Measurements from ENCODE around the gene GP5.

The GP5 gene

DNA sequence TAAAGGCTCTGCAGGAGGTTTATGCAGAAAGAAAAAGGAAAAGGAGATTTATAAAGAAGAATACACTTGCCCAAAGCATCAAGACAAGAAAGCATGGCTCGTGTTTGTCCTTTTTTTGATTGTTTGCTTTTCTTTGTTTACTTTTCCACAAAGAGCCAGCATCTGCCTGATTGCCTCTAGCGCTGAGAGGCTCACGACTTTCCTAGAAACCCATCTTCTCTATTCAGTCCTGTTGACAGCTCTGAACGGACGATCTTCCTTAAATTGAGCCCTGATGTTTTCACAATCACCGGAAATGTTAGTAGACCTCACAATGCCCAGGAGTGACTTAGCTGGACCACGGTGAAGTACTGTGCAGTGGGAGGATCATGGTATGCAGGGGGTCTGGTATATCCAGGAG, 12.4 kb downstream of the GP5 start:
- Histone ChIP-seq H4K8ac (ENCODE audit: low read depth, low read length) (no peak overlapping the region), H3K27ac (replicated peaks; ENCODE audit: low read length) (no peak overlapping the region), H2BK5ac (ENCODE audit: low read length) (no peak overlapping the region), H3K23ac (ENCODE audit: low read depth, low read length, poor library complexity) (no peak overlapping the region), H2BK120ac (ENCODE audit: low read depth, low read length) (no peak overlapping the region), H2AFZ (ENCODE audit: low read length) (peak overlapping the region; percentile 30), H2BK12ac (ENCODE audit: low read length) (no peak overlapping the region), H3K9me3 (replicated peaks in 1 of 2; ENCODE audit: control insufficient read depth in 2 of 2, insufficient read depth in 1 of 2, low read depth in 1 of 2, low read length in 2 of 2) (peaks cover 2 to 5% of the 10 kb centered on the region in 2 donors), H2BK15ac (ENCODE audit: low read length) (no peak overlapping the region), H3K4me3 (ENCODE audit: low read length in 2 of 2) (no peak overlapping the region), H3K18ac (ENCODE audit: low read length) (no peak overlapping the region), H3K79me1 (ENCODE audit: low read depth, low read length) (no peaks in the 10 kb centered on the region), H3K36me3 (replicated peaks in 1 of 2; ENCODE audit: control insufficient read depth in 2 of 2, insufficient read depth in 2 of 2, low read length in 2 of 2) (no peaks in the 10 kb centered on the region), H3K14ac (ENCODE audit: low read length) (no peak overlapping the region), H3K4me1 (ENCODE audit: control insufficient read depth in 2 of 2, insufficient read depth in 1 of 2, low read depth in 1 of 2, low read length in 2 of 2) (peaks cover 6 to 20% of the 10 kb centered on the region in 2 donors), H3K9ac (ENCODE audit: low read depth, low read length, poor library complexity) (no peak overlapping the region), H3K4me2 (ENCODE audit: insufficient read depth, low read length, poor library complexity, severe bottlenecking) (no peak overlapping the region), H3K27me3 (ENCODE audit: control insufficient read depth in 3 of 3, insufficient read depth in 3 of 3, low read depth in 1 of 3, low read length in 3 of 3) (no peaks in the 10 kb centered on the region), H3K4ac (ENCODE audit: low read length) (no peak overlapping the region), H4K91ac (ENCODE audit: low read depth, low read length, poor library complexity) (no peak overlapping the region), H2AK5ac (ENCODE audit: low read depth, low read length) (no peak overlapping the region)
- WGBS, 2 donors (ENCODE audit: extremely low coverage in 2 of 2, insufficient read length in 2 of 2, insufficient replicate concordance in 1 of 2), result no CpG with 5 or more reads among the region's 7 CpGs
- no peak for DNase-seq (ENCODE audit: low spot score)

DNA sequence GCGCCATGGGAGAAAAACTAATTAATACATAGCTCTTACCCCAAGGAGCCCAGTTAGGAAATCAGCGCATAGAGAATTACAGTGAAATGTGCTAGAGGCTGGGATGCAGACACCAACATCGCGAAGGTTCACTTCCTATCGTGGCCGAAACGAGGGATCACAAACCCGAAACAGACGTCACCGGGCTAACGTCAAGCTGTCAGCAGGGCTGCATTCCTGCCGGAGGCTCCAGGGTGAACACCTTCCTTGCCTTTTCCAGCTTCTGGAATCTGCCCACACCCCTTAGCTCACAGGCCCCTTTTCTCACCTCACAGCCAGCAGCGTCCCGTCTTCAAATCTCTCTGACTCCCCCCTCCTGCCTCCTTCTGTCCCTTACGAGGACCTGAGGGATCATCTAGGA, 13.0 kb downstream of the GP5 start:
- Histone ChIP-seq H4K8ac (ENCODE audit: low read depth, low read length) (no peak overlapping the region), H4K91ac (ENCODE audit: low read depth, low read length, poor library complexity) (no peak overlapping the region), H3K9me3 (replicated peaks in 1 of 2; ENCODE audit: control insufficient read depth in 2 of 2, insufficient read depth in 1 of 2, low read depth in 1 of 2, low read length in 2 of 2) (peaks cover 2 to 5% of the 10 kb centered on the region in 2 donors), H2AK5ac (ENCODE audit: low read depth, low read length) (no peak overlapping the region), H3K18ac (ENCODE audit: low read length) (no peak overlapping the region), H3K4me3 (ENCODE audit: low read length in 2 of 2) (no peak overlapping the region), H3K27ac (replicated peaks; ENCODE audit: low read length) (no peak overlapping the region), H2BK12ac (ENCODE audit: low read length) (no peak overlapping the region), H3K4ac (ENCODE audit: low read length) (no peak overlapping the region), H2AFZ (ENCODE audit: low read length) (peak overlapping the region; percentile 30), H3K79me1 (ENCODE audit: low read depth, low read length) (no peaks in the 10 kb centered on the region), H3K23ac (ENCODE audit: low read depth, low read length, poor library complexity) (no peak overlapping the region), H3K27me3 (ENCODE audit: control insufficient read depth in 3 of 3, insufficient read depth in 3 of 3, low read depth in 1 of 3, low read length in 3 of 3) (no peaks in the 10 kb centered on the region), H3K4me1 (ENCODE audit: control insufficient read depth in 2 of 2, insufficient read depth in 1 of 2, low read depth in 1 of 2, low read length in 2 of 2) (peaks cover 6 to 20% of the 10 kb centered on the region in 2 donors), H3K14ac (ENCODE audit: low read length) (no peak overlapping the region), H3K4me2 (ENCODE audit: insufficient read depth, low read length, poor library complexity, severe bottlenecking) (no peak overlapping the region), H2BK5ac (ENCODE audit: low read length) (no peak overlapping the region), H3K9ac (ENCODE audit: low read depth, low read length, poor library complexity) (no peak overlapping the region), H2BK120ac (ENCODE audit: low read depth, low read length) (no peak overlapping the region), H2BK15ac (ENCODE audit: low read length) (no peak overlapping the region), H3K36me3 (replicated peaks in 1 of 2; ENCODE audit: control insufficient read depth in 2 of 2, insufficient read depth in 2 of 2, low read length in 2 of 2) (no peaks in the 10 kb centered on the region)
- no CpG with 5 or more reads among the region's 15 CpGs for WGBS, 2 donors (ENCODE audit: extremely low coverage in 2 of 2, insufficient read length in 2 of 2, insufficient replicate concordance in 1 of 2)
- DNase-seq (ENCODE audit: low spot score), result no peak

- Histone ChIP-seq H3K18ac (ENCODE audit: low read length) (peak overlapping the region; percentile 23), H3K4me1 (ENCODE audit: control insufficient read depth in 2 of 2, insufficient read depth in 1 of 2, low read depth in 1 of 2, low read length in 2 of 2) (peaks cover 6 to 28% of the 10 kb centered on the region in 2 donors), H3K4me3 (ENCODE audit: low read length in 2 of 2) (no peak overlapping the region), H4K91ac (ENCODE audit: low read depth, low read length, poor library complexity) (no peak overlapping the region), H3K9me3 (replicated peaks in 1 of 2; ENCODE audit: control insufficient read depth in 2 of 2, insufficient read depth in 1 of 2, low read depth in 1 of 2, low read length in 2 of 2) (peaks cover 2 to 5% of the 10 kb centered on the region in 2 donors), H2BK12ac (ENCODE audit: low read length) (peak overlapping the region; percentile 27), H3K9ac (ENCODE audit: low read depth, low read length, poor library complexity) (no peak overlapping the region), H3K79me1 (ENCODE audit: low read depth, low read length) (no peaks in the 10 kb centered on the region), H2BK5ac (ENCODE audit: low read length) (no peak overlapping the region), H3K36me3 (replicated peaks in 1 of 2; ENCODE audit: control insufficient read depth in 2 of 2, insufficient read depth in 2 of 2, low read length in 2 of 2) (no peaks in the 10 kb centered on the region), H2AK5ac (ENCODE audit: low read depth, low read length) (peak overlapping the region; percentile 72), H3K4ac (ENCODE audit: low read length) (no peak overlapping the region), H3K23ac (ENCODE audit: low read depth, low read length, poor library complexity) (peak overlapping the region; percentile 29), H3K4me2 (ENCODE audit: insufficient read depth, low read length, poor library complexity, severe bottlenecking) (no peak overlapping the region), H2AFZ (ENCODE audit: low read length) (no peak overlapping the region), H2BK120ac (ENCODE audit: low read depth, low read length) (no peak overlapping the region), H3K14ac (ENCODE audit: low read length) (no peak overlapping the region), H3K27ac (replicated peaks; ENCODE audit: low read length) (no peak overlapping the region), H2BK15ac (ENCODE audit: low read length) (peak overlapping the region; percentile 3), H4K8ac (ENCODE audit: low read depth, low read length) (no peak overlapping the region), H3K27me3 (ENCODE audit: control insufficient read depth in 3 of 3, insufficient read depth in 3 of 3, low read depth in 1 of 3, low read length in 3 of 3) (peaks cover 0 to 6% (median 0%) of the 10 kb centered on the region in 3 experiments)
- DNase-seq (ENCODE audit: low spot score), result no peak
- no CpG with 5 or more reads among the region's 12 CpGs for WGBS, 2 donors (ENCODE audit: extremely low coverage in 2 of 2, insufficient read length in 2 of 2, insufficient replicate concordance in 1 of 2)
These were observed 14.5 kb downstream of the GP5 start for GRCh38 chr3:194384569-194385001.

GRCh38 chr3:194384156-194384555, 14.9 kb downstream of the GP5 start:
- Histone ChIP-seq H2BK5ac (ENCODE audit: low read length) (no peak overlapping the region), H2BK15ac (ENCODE audit: low read length) (no peak overlapping the region), H3K4me3 (ENCODE audit: low read length in 2 of 2) (no peak overlapping the region), H3K27ac (replicated peaks; ENCODE audit: low read length) (no peak overlapping the region), H3K36me3 (replicated peaks in 1 of 2; ENCODE audit: control insufficient read depth in 2 of 2, insufficient read depth in 2 of 2, low read length in 2 of 2) (no peaks in the 10 kb centered on the region), H3K4me1 (ENCODE audit: control insufficient read depth in 2 of 2, insufficient read depth in 1 of 2, low read depth in 1 of 2, low read length in 2 of 2) (peaks cover 6 to 28% of the 10 kb centered on the region in 2 donors), H3K9ac (ENCODE audit: low read depth, low read length, poor library complexity) (no peak overlapping the region), H2BK120ac (ENCODE audit: low read depth, low read length) (no peak overlapping the region), H3K27me3 (ENCODE audit: control insufficient read depth in 3 of 3, insufficient read depth in 3 of 3, low read depth in 1 of 3, low read length in 3 of 3) (peaks cover 0 to 10% (median 0%) of the 10 kb centered on the region in 3 experiments), H3K18ac (ENCODE audit: low read length) (no peak overlapping the region), H3K4ac (ENCODE audit: low read length) (no peak overlapping the region), H2BK12ac (ENCODE audit: low read length) (no peak overlapping the region), H3K4me2 (ENCODE audit: insufficient read depth, low read length, poor library complexity, severe bottlenecking) (no peak overlapping the region), H3K9me3 (replicated peaks in 1 of 2; ENCODE audit: control insufficient read depth in 2 of 2, insufficient read depth in 1 of 2, low read depth in 1 of 2, low read length in 2 of 2) (peaks cover 0 to 5% of the 10 kb centered on the region in 2 donors), H3K14ac (ENCODE audit: low read length) (no peak overlapping the region), H2AK5ac (ENCODE audit: low read depth, low read length) (peak overlapping the region; percentile 72), H3K23ac (ENCODE audit: low read depth, low read length, poor library complexity) (no peak overlapping the region), H4K91ac (ENCODE audit: low read depth, low read length, poor library complexity) (no peak overlapping the region), H3K79me1 (ENCODE audit: low read depth, low read length) (no peaks in the 10 kb centered on the region), H4K8ac (ENCODE audit: low read depth, low read length) (no peak overlapping the region), H2AFZ (ENCODE audit: low read length) (no peak overlapping the region)
- no peak for DNase-seq (ENCODE audit: low spot score)
- no CpG with 5 or more reads among the region's 6 CpGs for WGBS, 2 donors (ENCODE audit: extremely low coverage in 2 of 2, insufficient read length in 2 of 2, insufficient replicate concordance in 1 of 2)

Measured in neuronal stem cell (in vitro differentiated cells).